Thoracic aorta (tissue), 2 donors: ENCODE results near the gene PRAC2. TPM values are rescaled to one million over a fixed set of nuclear protein-coding genes. Genes with fewer than 3 reads are reported as not detected.

Experiments
- ATAC-seq: fragments of 150-250 bp; one replicate; pipeline ENCODE4 v1.8.0; 2017; ENCODE audit warnings: low read depth; ENCODE audit not compliant: insufficient number of reproducible peaks, low FRiP score
- DNase-seq: peaks from one replicate; pipeline ENCODE4 v3.0.0-alpha.2; 2020; ENCODE audit warnings: low spot score
- H3K27ac ChIP-seq, 2 donors: fragments of 200-600 bp; sonication (generic); 1 replicate in 1 of 2; 2 replicates in 1 of 2; pipeline ENCODE4 v1.5.1; 2016; ENCODE audit warnings: mild to moderate bottlenecking in 2 of 2, moderate library complexity in 2 of 2
- H3K27me3 ChIP-seq: fragments of 200-600 bp; sonication (generic); replicated peaks from 2 replicates; pipeline ENCODE4 v1.6.0; 2016; ENCODE audit warnings: mild to moderate bottlenecking; ENCODE audit not compliant: insufficient read depth
- H3K36me3 ChIP-seq: fragments of 200-600 bp; sonication (generic); one replicate; pipeline ENCODE4 v1.5.1; 2016
- H3K4me1 ChIP-seq, 2 donors: fragments of 200-600 bp; sonication (generic); 1 replicate in 1 of 2; 2 replicates in 1 of 2; pipeline versions ENCODE4 v1.5.1 to v1.6.0; 2016; ENCODE audit warnings: low read depth in 2 of 2, mild to moderate bottlenecking in 1 of 2; ENCODE audit not compliant: control insufficient read depth in 1 of 2
- H3K4me3 ChIP-seq: fragments of 200-600 bp; sonication (generic); 2 replicates; pipeline ENCODE4 v1.5.1; 2016; ENCODE audit warnings: mild to moderate bottlenecking
- H3K9me3 ChIP-seq: fragments of 200-600 bp; sonication (generic); 2 replicates; pipeline ENCODE4 v1.5.1; 2016
- total RNA-seq, 2 donors: library from RNA; depleted of rRNA; stranded (reverse); fragments of >200 nt; gene quantifications; one replicate each; pipeline versions ENCODE4 v1.1.0 to v1.2.3, GENCODE V29; 2016
- TF ChIP-seq, protein P1 (sequence below): fragments of 200-600 bp; sonication (generic); IDR thresholded peaks from one replicate; pipeline ENCODE4 v1.5.1; 2019; ENCODE audit warnings: antibody characterized with exemption

Gene PRAC2
- total RNA-seq, 2 donors from 2014 or later: not detected

DNA sequence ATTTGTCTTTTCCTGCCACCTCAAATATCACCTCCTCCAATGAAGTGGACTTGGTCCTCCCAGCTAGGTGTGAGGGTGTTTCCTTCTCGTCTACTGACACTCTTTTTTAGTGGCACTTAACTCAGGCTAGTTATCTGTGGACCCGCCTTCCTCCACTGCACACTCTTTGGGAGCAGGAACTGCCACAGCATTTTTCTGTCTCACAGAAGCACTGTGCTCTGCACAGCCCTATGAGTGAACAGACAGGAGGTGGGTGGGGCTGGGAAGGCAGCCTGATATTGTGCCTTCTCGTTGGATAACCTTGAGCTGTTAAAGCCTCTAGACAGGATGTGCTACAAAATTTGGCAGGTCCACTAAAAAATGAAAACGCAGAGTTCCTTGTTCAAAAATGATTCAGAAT lies 37.4 kb downstream of the PRAC2 start:
- TF ChIP-seq, protein P1, sequence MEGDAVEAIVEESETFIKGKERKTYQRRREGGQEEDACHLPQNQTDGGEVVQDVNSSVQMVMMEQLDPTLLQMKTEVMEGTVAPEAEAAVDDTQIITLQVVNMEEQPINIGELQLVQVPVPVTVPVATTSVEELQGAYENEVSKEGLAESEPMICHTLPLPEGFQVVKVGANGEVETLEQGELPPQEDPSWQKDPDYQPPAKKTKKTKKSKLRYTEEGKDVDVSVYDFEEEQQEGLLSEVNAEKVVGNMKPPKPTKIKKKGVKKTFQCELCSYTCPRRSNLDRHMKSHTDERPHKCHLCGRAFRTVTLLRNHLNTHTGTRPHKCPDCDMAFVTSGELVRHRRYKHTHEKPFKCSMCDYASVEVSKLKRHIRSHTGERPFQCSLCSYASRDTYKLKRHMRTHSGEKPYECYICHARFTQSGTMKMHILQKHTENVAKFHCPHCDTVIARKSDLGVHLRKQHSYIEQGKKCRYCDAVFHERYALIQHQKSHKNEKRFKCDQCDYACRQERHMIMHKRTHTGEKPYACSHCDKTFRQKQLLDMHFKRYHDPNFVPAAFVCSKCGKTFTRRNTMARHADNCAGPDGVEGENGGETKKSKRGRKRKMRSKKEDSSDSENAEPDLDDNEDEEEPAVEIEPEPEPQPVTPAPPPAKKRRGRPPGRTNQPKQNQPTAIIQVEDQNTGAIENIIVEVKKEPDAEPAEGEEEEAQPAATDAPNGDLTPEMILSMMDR: no peak
- no peak overlapping the region for H3K4me3 ChIP-seq
- peaks cover 5% of the 10 kb centered on the region for H3K27me3 ChIP-seq
- H3K9me3 ChIP-seq: no peaks in the 10 kb centered on the region
- no peaks in the 10 kb centered on the region for H3K4me1 ChIP-seq
- no peak for ATAC-seq
- DNase-seq: no peak
- no peak overlapping the region for H3K27ac ChIP-seq
- no peaks in the 10 kb centered on the region for H3K36me3 ChIP-seq

DNA sequence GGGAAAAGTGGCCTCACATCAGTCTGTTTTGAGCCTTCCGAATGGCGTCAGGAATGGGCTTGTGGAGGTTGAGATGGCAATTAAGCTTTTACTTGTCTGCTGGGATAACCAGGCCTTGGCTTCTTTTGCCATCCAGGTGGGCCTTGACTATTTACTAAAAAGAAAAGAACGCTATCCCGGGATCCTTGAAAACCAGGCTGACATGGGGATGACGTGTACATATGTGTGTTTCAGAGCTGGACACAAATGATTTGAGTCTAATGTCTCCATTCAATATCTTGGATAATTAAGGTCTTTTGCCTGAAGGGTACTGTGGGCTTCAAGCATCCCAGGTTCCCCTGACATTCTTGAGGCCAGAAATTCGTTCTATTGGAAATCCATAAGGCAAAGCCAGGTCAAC lies 38.1 kb downstream of the PRAC2 start:
- ATAC-seq (no peak), DNase-seq (no peak)
- Histone ChIP-seq H3K27me3 (no peaks in the 10 kb centered on the region), H3K4me1 (no peaks in the 10 kb centered on the region), H3K4me3 (no peak overlapping the region), H3K27ac (no peak overlapping the region), H3K9me3 (no peaks in the 10 kb centered on the region), H3K36me3 (no peaks in the 10 kb centered on the region)
- TF ChIP-seq, protein P1: no peak

DNA sequence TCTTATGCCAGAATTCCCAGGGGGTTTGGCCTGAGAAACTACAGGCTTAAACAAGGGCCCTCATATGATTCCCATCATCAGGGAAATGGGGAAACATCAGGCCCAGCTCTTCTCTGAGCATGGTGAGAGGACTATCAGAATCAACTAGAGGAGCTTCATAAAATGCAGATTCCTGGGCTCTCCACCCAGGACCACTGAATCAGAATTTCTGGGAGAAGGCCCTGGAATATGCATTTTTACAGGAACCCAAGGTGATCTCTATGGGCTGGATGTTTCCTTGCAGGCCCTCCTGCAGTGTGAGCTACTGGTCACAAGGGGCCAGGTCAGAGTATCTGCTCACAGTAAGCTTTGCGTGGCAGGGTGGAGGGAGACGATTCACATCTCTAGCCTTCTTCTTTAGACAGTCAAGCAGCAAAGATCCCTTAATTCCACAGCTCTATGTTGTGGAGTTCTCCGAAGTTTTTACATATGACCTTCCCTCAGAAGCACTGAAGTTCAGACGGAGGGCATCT lies 44.3 kb downstream of the PRAC2 start:
- TF ChIP-seq, protein P1: no peak
- Histone ChIP-seq H3K4me3 (no peak overlapping the region), H3K27me3 (no peaks in the 10 kb centered on the region), H3K36me3 (no peaks in the 10 kb centered on the region), H3K4me1 (no peaks in the 10 kb centered on the region), H3K27ac (no peak overlapping the region), H3K9me3 (no peaks in the 10 kb centered on the region)
- DNase-seq (no peak), ATAC-seq (no peak)

DNA sequence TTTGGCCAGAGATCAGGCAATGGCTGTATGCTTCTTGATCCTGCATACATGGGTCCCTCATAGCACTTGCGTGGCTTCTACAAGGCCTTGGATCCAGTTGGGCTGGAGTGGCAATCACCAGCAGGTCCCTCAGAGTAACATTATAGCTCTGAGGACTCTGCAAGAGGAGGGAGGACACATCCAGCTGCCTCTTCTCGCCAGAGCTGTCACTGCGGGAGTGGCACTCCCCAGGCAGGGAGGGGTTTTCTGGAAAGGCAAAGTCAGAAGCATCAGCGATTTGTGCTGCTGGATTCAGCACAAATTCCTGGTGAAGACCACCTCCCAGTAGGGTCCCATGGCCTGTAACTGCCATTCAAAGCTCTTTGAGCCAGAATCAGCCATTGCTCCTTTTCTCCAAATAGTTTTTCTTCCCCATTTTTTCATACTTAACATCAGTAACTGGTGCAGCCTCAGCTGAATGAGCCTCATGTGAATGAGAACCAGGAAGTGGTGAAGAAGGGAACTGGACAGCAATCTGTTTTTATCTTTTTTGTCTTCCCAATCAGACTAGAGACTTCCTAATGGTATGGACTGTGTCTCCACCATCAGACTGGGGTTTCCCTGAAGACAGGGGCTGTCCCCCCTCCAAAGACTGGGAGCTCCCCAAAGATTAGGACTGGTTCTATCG lies 46.2 kb downstream of the PRAC2 start:
- Histone ChIP-seq H3K9me3 (no peaks in the 10 kb centered on the region), H3K27me3 (no peaks in the 10 kb centered on the region), H3K27ac (no peak overlapping the region), H3K4me1 (no peaks in the 10 kb centered on the region), H3K4me3 (no peak overlapping the region), H3K36me3 (no peaks in the 10 kb centered on the region)
- TF ChIP-seq, protein P1: no peak
- ATAC-seq (no peak), DNase-seq (no peak)

DNA sequence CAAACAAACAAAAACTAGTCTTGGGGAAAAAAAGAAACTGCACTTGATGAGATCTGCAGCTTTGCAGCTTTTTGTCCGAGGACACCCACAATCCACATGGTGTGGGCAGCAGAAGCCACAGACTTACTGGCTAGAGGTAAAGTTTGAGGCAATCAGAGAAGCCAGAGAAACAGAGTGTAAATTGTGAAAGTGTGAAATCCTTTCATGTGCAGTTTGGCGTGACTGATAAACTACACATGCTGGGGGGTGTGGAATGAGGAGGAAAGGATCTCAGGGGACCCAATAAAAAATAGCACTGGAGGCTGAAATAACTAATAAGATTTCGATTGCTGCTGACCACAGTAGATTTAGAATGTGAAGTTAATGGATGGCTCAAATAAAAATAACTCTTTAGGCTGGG lies 48.0 kb downstream of the PRAC2 start:
- H3K4me1 ChIP-seq: no peaks in the 10 kb centered on the region
- TF ChIP-seq, protein P1: no peak
- no peaks in the 10 kb centered on the region for H3K36me3 ChIP-seq
- H3K4me3 ChIP-seq: no peak overlapping the region
- H3K27me3 ChIP-seq: no peaks in the 10 kb centered on the region
- DNase-seq: no peak
- H3K9me3 ChIP-seq: no peaks in the 10 kb centered on the region
- no peak overlapping the region for H3K27ac ChIP-seq
- no peak for ATAC-seq
